Fibroblast of upper back skin (primary cell): ENCODE measurements around the gene ATP2C2.
A peak's percentile ranks its signal among the peaks of the same experiment; 100 is the strongest.

ENCODE experiments used
- DNase-seq: peaks from one replicate; pipeline ENCODE4 v3.0.0-alpha.2; 2013

The ATP2C2 gene

GRCh38 chr16:84499638-84500037, 131.3 kb downstream of the ATP2C2 start:
- no peak for DNase-seq

DNA sequence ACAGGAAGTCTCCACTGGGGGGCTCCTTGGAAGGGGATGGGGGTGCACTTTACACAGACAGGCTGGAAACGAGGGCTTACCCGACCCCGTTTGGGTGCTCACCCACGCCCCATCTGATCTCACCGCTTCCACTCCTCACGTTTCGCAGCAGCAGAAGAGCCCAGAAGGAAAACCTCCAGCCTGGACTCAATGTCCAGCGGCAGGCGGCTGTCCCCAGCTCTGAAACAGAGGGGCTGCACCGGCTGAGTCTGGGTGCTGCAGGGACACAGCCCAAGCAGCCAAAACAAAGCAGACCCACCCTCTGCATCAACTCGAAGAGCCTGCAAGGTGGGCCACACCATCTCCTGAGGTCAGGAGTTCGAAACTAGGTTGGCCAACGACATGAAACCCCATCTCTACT, 132.2 kb downstream of the ATP2C2 start:
- no peak for DNase-seq

GRCh38 chr16:84501077-84501735, 132.9 kb downstream of the ATP2C2 start:
- no peak for DNase-seq

- no peak for DNase-seq
Observed at GRCh38 chr16:84502075-84502474, 133.7 kb downstream of the ATP2C2 start.

DNA sequence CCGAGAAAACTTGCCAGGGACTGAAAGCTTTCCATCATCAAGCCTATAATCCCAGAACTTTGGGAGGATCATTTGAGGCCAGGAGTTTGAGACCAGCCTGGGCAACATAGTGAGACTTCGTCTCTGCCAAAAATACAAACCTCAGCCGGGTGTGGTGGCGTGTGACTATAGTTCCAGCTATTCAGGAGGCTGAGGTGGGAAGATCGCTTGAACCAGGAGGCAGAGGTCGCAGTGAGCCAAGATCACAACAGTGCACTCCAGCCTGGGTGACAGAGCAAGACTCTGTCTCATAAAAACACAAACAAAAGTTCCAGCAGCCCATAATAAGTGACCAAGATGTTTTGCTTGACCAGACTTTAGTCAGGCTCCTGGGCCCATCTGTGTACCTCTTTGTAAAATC, 134.2 kb downstream of the ATP2C2 start:
- no peak for DNase-seq

- DNase-seq: peak; percentile 36
Observed at GRCh38 chr16:84503751-84504395, 135.5 kb downstream of the ATP2C2 start.

DNA sequence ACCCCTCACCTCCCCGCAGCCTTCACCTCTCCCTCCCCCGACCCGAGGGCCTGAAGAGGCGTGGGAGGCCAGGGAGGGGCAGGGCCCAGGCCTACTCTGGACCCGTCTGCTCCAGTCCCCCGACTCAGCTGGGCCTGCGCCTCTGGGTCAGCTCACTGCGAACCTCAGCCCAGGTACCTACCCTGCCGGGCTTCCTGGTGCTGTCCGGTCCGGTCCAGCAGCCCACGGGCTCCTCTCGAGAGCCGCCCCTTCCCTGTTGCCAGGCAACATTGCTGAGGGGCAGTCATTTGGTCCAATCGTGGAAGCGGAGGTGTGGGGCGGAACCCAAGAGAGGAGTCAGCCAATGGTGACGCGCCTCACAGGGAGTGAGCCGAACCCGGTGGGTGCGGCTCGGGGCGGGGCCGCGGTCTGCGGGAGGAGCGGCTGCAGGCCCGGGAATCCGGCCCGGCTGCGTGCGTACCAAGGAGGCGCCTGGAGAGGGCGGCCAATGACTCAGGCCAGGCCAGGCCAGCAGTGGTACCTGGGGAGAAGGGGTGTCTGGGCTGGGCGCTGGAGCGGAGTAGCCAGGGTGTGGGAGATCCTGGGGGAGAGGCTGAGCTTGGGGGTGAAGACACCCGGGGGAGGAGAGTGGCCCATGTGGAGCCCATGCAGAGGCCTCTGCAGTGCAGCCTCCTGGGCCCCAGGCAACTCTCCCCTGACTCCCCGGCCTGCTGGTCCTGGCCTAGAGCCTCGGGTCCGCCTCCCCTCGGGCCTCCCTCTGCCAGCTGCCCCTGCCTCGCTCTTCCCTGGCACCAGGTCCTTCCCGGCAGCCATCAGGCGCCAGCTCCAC, 136.3 kb downstream of the ATP2C2 start, which contains the start of gene MEAK7:
MEAK7 (minus strand) TSS at position 240 of the 829 bp plus-strand sequence. CDS start 6,573 bp downstream, outside the sequence.
- DNase-seq: peak; percentile 98

- DNase-seq: no peak
Observed at GRCh38 chr16:84505249-84506187, 137.2 kb downstream of the ATP2C2 start.

GRCh38 chr16:84507011-84507982, 139.0 kb downstream of the ATP2C2 start:
- DNase-seq: no peak

- no peak for DNase-seq
Observed at GRCh38 chr16:84508502-84508901, 140.2 kb downstream of the ATP2C2 start.

GRCh38 chr16:84509032-84509950, 141.0 kb downstream of the ATP2C2 start:
- no peak for DNase-seq

- DNase-seq: peak; percentile 86
Observed at GRCh38 chr16:84511180-84511800, 143.0 kb downstream of the ATP2C2 start.

- DNase-seq: no peak
Observed at GRCh38 chr16:84511831-84512230, 143.5 kb downstream of the ATP2C2 start.

DNA sequence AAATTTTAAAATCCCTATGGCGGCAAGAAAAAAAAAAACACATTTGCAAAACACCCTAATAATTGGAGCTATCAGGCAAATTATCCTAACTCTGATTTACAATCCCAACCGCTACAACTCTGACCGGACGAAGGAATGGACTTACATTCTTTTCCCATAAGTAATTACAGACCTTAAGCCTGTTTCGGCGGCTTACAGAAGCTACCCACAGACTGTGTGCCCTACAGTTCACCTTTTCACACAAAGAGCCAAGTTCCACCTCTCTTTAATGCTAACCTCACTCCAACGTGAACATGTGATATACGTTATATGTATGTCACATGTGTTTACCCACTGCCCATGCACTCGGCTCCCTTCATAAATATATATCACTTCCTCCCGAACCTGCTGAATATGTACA, 144.8 kb downstream of the ATP2C2 start:
- DNase-seq: peak; percentile 91

GRCh38 chr16:84513666-84514065, 145.3 kb downstream of the ATP2C2 start:
- no peak for DNase-seq
